ENCODE measurements around the gene PDK4.
"Not testable (repeated sequence)": the region's sequence is repeated elsewhere in the genome, so short reads cannot be mapped to it uniquely, and the experiment has no call there.

PDK4 gene

GRCh38 chr7:95560674-95561073, 35.6 kb downstream of the PDK4 start:
- Histone ChIP-seq H3K4me3 (ENCODE audit: low read depth in 1 of 2, low read length in 2 of 2) (no peak overlapping the region), H3K9me3 (ENCODE audit: control insufficient read depth in 1 of 2, low read length in 2 of 2) (no peaks in the 10 kb centered on the region), H3K4me1 (ENCODE audit: control insufficient read depth in 1 of 2, insufficient read depth in 2 of 2, low read length in 2 of 2) (peaks cover 0 to 5% of the 10 kb centered on the region in 2 donors), H3K27me3 (ENCODE audit: low read depth, low read length) (no peaks in the 10 kb centered on the region), H3K27ac (ENCODE audit: low read length) (no peak overlapping the region), H3K36me3 (ENCODE audit: control insufficient read depth in 1 of 2, insufficient read depth in 2 of 2, low read length in 2 of 2) (no peaks in the 10 kb centered on the region)

- Histone ChIP-seq H3K27ac (ENCODE audit: low read length) (no peak overlapping the region), H3K36me3 (ENCODE audit: control insufficient read depth in 1 of 2, insufficient read depth in 2 of 2, low read length in 2 of 2) (no peaks in the 10 kb centered on the region)
These were observed 37.5 kb downstream of the PDK4 start for GRCh38 chr7:95558864-95559263.

GRCh38 chr7:95556777-95557176, 39.5 kb downstream of the PDK4 start:
- no peaks in the 10 kb centered on the region for H3K27me3 ChIP-seq (ENCODE audit: low read depth, low read length)
- no peaks in the 10 kb centered on the region for H3K9me3 ChIP-seq (ENCODE audit: control insufficient read depth in 1 of 2, low read length in 2 of 2)
- no peak overlapping the region for H3K4me3 ChIP-seq (ENCODE audit: low read depth in 1 of 2, low read length in 2 of 2)
- H3K27ac ChIP-seq (ENCODE audit: low read length), result no peak overlapping the region
- H3K36me3 ChIP-seq (ENCODE audit: control insufficient read depth in 1 of 2, insufficient read depth in 2 of 2, low read length in 2 of 2), result no peaks in the 10 kb centered on the region
- peaks cover 0 to 5% of the 10 kb centered on the region in 2 donors for H3K4me1 ChIP-seq (ENCODE audit: control insufficient read depth in 1 of 2, insufficient read depth in 2 of 2, low read length in 2 of 2)

More at GRCh38 chr7:95558864-95559263, 37.5 kb downstream of the PDK4 start:
- no peaks in the 10 kb centered on the region for H3K9me3 ChIP-seq (ENCODE audit: control insufficient read depth in 1 of 2, low read length in 2 of 2)
- peaks cover 0 to 5% of the 10 kb centered on the region in 2 donors for H3K4me1 ChIP-seq (ENCODE audit: control insufficient read depth in 1 of 2, insufficient read depth in 2 of 2, low read length in 2 of 2)
- no peak overlapping the region for H3K4me3 ChIP-seq (ENCODE audit: low read depth in 1 of 2, low read length in 2 of 2)
- H3K27me3 ChIP-seq (ENCODE audit: low read depth, low read length), result no peaks in the 10 kb centered on the region

- Histone ChIP-seq H3K4me3 (ENCODE audit: low read depth in 1 of 2, low read length in 2 of 2) (no peak overlapping the region), H3K27me3 (ENCODE audit: low read depth, low read length) (no peaks in the 10 kb centered on the region), H3K36me3 (ENCODE audit: control insufficient read depth in 1 of 2, insufficient read depth in 2 of 2, low read length in 2 of 2) (no peaks in the 10 kb centered on the region), H3K27ac (ENCODE audit: low read length) (no peak overlapping the region), H3K9me3 (ENCODE audit: control insufficient read depth in 1 of 2, low read length in 2 of 2) (no peaks in the 10 kb centered on the region), H3K4me1 (ENCODE audit: control insufficient read depth in 1 of 2, insufficient read depth in 2 of 2, low read length in 2 of 2) (peaks cover 12 to 17% of the 10 kb centered on the region in 2 donors)
These were observed 42.4 kb downstream of the PDK4 start for GRCh38 chr7:95553939-95554338.

- not testable (repeated sequence) for H3K27ac ChIP-seq (ENCODE audit: low read length); H3K9me3 ChIP-seq (ENCODE audit: control insufficient read depth in 1 of 2, low read length in 2 of 2); H3K27me3 ChIP-seq (ENCODE audit: low read depth, low read length); H3K36me3 ChIP-seq (ENCODE audit: control insufficient read depth in 1 of 2, insufficient read depth in 2 of 2, low read length in 2 of 2); H3K4me3 ChIP-seq (ENCODE audit: low read depth in 1 of 2, low read length in 2 of 2)
- H3K4me1 ChIP-seq (ENCODE audit: control insufficient read depth in 1 of 2, insufficient read depth in 2 of 2, low read length in 2 of 2), result peaks cover 15 to 25% of the 10 kb centered on the region in 2 donors
These were observed 44.0 kb downstream of the PDK4 start for GRCh38 chr7:95552010-95552926.

- no peaks in the 10 kb centered on the region for H3K36me3 ChIP-seq (ENCODE audit: control insufficient read depth in 1 of 2, insufficient read depth in 2 of 2, low read length in 2 of 2)
- H3K27ac ChIP-seq (ENCODE audit: low read length), result peak overlapping the region; percentile 84
- peak overlapping the region in 1 of 2 donors; percentile 35 for H3K4me3 ChIP-seq (ENCODE audit: low read depth in 1 of 2, low read length in 2 of 2)
- H3K4me1 ChIP-seq (ENCODE audit: control insufficient read depth in 1 of 2, insufficient read depth in 2 of 2, low read length in 2 of 2), result peaks cover 24 to 39% of the 10 kb centered on the region in 2 donors
- no peaks in the 10 kb centered on the region for H3K27me3 ChIP-seq (ENCODE audit: low read depth, low read length)
- H3K9me3 ChIP-seq (ENCODE audit: control insufficient read depth in 1 of 2, low read length in 2 of 2), result no peaks in the 10 kb centered on the region
These were observed 45.8 kb downstream of the PDK4 start for GRCh38 chr7:95550546-95550945.

- H3K27me3 ChIP-seq (ENCODE audit: low read depth, low read length), result no peaks in the 10 kb centered on the region
- peak overlapping the region; percentile 18 to 35 for H3K4me3 ChIP-seq (ENCODE audit: low read depth in 1 of 2, low read length in 2 of 2)
- H3K4me1 ChIP-seq (ENCODE audit: control insufficient read depth in 1 of 2, insufficient read depth in 2 of 2, low read length in 2 of 2), result peaks cover 26 to 43% of the 10 kb centered on the region in 2 donors
- no peaks in the 10 kb centered on the region for H3K9me3 ChIP-seq (ENCODE audit: control insufficient read depth in 1 of 2, low read length in 2 of 2)
- peak overlapping the region; percentile 84 for H3K27ac ChIP-seq (ENCODE audit: low read length)
- no peaks in the 10 kb centered on the region for H3K36me3 ChIP-seq (ENCODE audit: control insufficient read depth in 1 of 2, insufficient read depth in 2 of 2, low read length in 2 of 2)
These were observed 46.3 kb downstream of the PDK4 start for GRCh38 chr7:95549818-95550529.

GRCh38 chr7:95547361-95548348, 48.7 kb downstream of the PDK4 start:
- Histone ChIP-seq H3K9me3 (ENCODE audit: control insufficient read depth in 1 of 2, low read length in 2 of 2) (no peaks in the 10 kb centered on the region), H3K27me3 (ENCODE audit: low read depth, low read length) (no peaks in the 10 kb centered on the region), H3K4me1 (ENCODE audit: control insufficient read depth in 1 of 2, insufficient read depth in 2 of 2, low read length in 2 of 2) (peaks cover 26 to 46% of the 10 kb centered on the region in 2 donors), H3K27ac (ENCODE audit: low read length) (peak overlapping the region; percentile 76), H3K4me3 (ENCODE audit: low read depth in 1 of 2, low read length in 2 of 2) (no peak overlapping the region), H3K36me3 (ENCODE audit: control insufficient read depth in 1 of 2, insufficient read depth in 2 of 2, low read length in 2 of 2) (no peaks in the 10 kb centered on the region)

- Histone ChIP-seq H3K4me1 (ENCODE audit: control insufficient read depth in 1 of 2, insufficient read depth in 2 of 2, low read length in 2 of 2) (peaks cover 26 to 45% of the 10 kb centered on the region in 2 donors), H3K4me3 (ENCODE audit: low read depth in 1 of 2, low read length in 2 of 2) (peak overlapping the region; percentile 30 to 46), H3K27ac (ENCODE audit: low read length) (peak overlapping the region; percentile 76), H3K36me3 (ENCODE audit: control insufficient read depth in 1 of 2, insufficient read depth in 2 of 2, low read length in 2 of 2) (no peaks in the 10 kb centered on the region), H3K9me3 (ENCODE audit: control insufficient read depth in 1 of 2, low read length in 2 of 2) (no peaks in the 10 kb centered on the region), H3K27me3 (ENCODE audit: low read depth, low read length) (no peaks in the 10 kb centered on the region)
These were observed 49.7 kb downstream of the PDK4 start for GRCh38 chr7:95546647-95547046.

- H3K27ac ChIP-seq (ENCODE audit: low read length), result peak overlapping the region; percentile 88
- no peaks in the 10 kb centered on the region for H3K27me3 ChIP-seq (ENCODE audit: low read depth, low read length)
- H3K9me3 ChIP-seq (ENCODE audit: control insufficient read depth in 1 of 2, low read length in 2 of 2), result no peaks in the 10 kb centered on the region
- H3K4me1 ChIP-seq (ENCODE audit: control insufficient read depth in 1 of 2, insufficient read depth in 2 of 2, low read length in 2 of 2), result peaks cover 22 to 36% of the 10 kb centered on the region in 2 donors
- no peaks in the 10 kb centered on the region for H3K36me3 ChIP-seq (ENCODE audit: control insufficient read depth in 1 of 2, insufficient read depth in 2 of 2, low read length in 2 of 2)
- peak overlapping the region; percentile 46 to 52 for H3K4me3 ChIP-seq (ENCODE audit: low read depth in 1 of 2, low read length in 2 of 2)
These were observed 50.6 kb downstream of the PDK4 start for GRCh38 chr7:95545673-95546072.
